ENCODE data around the gene MYLK.

DNA sequence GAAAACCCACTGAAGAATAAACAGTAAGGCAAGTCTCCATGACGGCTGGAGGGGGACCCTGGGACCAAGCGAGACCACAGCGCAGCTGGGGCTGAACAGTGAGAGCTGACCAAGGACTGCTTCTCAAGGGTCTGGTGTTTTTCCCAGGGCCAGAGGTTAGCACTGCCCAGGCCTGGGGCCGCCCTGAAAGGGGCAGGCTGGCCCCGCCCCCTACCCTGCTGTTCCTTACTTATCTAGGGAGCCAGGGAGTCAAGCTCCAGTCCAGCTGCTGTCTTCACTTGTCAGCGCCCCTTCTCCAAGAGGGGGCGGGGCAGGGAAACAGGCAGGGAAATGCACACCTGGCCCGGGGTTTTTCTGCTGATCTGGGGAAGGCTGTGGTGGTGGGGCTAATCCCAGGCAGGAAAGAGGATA lies 247.7 kb downstream of the MYLK start:
- no peak for TF ChIP-seq ATF3 (IDR thresholded peaks at IDR 0.05)
- TF ChIP-seq REST (IDR thresholded peaks at IDR 0.05), result no peak
- peak; percentile 57 for TF ChIP-seq NR2F2 (IDR thresholded peaks at IDR 0.05)
- no peak for TF ChIP-seq CTCF (IDR thresholded peaks at IDR 0.05; ENCODE audit: low read depth, low read length, missing input control)
- TF ChIP-seq GABPA (IDR thresholded peaks at IDR 0.05 in 1 of 2, conservative IDR thresholded peaks at IDR 0.05 in 1 of 2), result no peak
- no peak for TF ChIP-seq YY1 (IDR thresholded peaks at IDR 0.05)
- no peak for TF ChIP-seq RXRA (IDR thresholded peaks at IDR 0.05)
- no peak for TF ChIP-seq JUND (IDR thresholded peaks at IDR 0.05)
- no peak for TF ChIP-seq FOXA1 (IDR thresholded peaks at IDR 0.05)

Measured in liver (tissue), 3 donors.